GM19025 (cell line): ENCODE measurements around the gene COMMD9.

Experiments used
- ATAC-seq: cut with Tn5 transposase; IDR thresholded peaks from one replicate; pipeline ENCODE4 v1.9.1; 2021; ENCODE audit warnings: mild to moderate bottlenecking, low read depth, moderate library complexity; ENCODE audit not compliant: unreplicated experiment

COMMD9 gene

DNA sequence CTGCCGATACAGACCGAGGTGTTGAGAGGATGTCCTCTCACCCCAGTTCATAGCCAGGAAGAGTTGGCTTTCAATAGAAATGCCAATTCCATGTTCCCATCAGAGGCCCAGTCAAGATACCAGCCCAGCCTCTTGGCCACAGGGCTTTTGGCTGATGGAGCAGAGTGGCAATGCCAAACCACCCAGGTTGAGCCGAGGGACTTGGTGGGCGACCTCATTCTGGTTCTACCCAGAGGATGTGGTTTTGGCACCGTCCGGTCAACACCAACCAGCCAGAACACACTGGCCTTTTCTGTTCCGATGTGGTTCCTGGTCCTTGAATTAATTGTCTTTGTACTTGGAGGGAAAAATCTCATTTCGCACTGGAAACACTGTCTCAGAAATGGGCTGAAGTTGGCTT lies 60.5 kb downstream of the COMMD9 start:
- ATAC-seq: no peak

- no peak for ATAC-seq
These were observed 62.2 kb downstream of the COMMD9 start for GRCh38 chr11:36227044-36227443.

DNA sequence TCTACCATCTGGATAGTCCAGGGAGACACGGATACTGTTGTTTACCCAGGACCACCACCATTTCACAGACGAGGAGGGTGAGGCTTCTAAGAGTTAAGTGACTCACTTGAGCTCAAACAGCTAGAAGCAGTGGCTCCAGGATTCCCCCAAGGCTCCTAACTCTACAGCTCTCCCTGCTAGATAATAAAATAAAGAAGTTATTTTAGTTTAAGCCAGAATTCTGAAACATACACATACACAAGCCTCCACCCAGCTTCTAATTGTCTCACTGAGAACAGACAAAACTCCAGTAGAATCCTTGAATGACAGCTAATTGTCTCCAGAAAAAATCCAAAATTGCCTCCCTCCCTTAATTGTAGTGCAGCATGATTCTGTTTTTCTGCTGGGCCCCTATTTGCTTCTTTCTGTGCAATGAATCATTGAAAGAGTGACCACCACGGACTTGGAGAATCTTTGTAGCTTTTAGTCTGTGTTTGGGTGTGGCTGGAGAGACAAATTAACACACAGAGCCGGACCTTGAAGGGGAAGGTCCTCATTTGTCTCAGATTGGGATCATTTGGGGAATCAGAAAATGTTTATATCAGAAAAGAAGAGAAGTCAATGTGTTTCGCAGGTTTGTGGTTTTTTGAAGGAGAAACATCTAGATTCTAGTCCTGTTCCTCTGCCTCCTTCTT lies 64.9 kb downstream of the COMMD9 start:
- ATAC-seq: no peak

GRCh38 chr11:36222831-36223635 lies 66.2 kb downstream of the COMMD9 start:
- no peak for ATAC-seq
